ENCODE measurements around the gene COA3.

GRCh38 chr17:42778570-42778969, 19.9 kb downstream of the COA3 start:
- no peak for TF ChIP-seq POLR2AphosphoS5 (IDR thresholded peaks at IDR 0.05)
- TF ChIP-seq, protein P1, sequence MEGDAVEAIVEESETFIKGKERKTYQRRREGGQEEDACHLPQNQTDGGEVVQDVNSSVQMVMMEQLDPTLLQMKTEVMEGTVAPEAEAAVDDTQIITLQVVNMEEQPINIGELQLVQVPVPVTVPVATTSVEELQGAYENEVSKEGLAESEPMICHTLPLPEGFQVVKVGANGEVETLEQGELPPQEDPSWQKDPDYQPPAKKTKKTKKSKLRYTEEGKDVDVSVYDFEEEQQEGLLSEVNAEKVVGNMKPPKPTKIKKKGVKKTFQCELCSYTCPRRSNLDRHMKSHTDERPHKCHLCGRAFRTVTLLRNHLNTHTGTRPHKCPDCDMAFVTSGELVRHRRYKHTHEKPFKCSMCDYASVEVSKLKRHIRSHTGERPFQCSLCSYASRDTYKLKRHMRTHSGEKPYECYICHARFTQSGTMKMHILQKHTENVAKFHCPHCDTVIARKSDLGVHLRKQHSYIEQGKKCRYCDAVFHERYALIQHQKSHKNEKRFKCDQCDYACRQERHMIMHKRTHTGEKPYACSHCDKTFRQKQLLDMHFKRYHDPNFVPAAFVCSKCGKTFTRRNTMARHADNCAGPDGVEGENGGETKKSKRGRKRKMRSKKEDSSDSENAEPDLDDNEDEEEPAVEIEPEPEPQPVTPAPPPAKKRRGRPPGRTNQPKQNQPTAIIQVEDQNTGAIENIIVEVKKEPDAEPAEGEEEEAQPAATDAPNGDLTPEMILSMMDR (IDR thresholded peaks at IDR 0.05) = no peak
- no peak for TF ChIP-seq POLR2A (IDR thresholded peaks at IDR 0.05)
